HCT116 (cell line): Measurements from ENCODE around the gene DEFB129. TPM values are rescaled to one million over a fixed set of nuclear protein-coding genes. Genes with fewer than 3 reads are reported as not detected.
"Not testable (repeated sequence)": the region's sequence is repeated elsewhere in the genome, so short reads cannot be mapped to it uniquely, and the experiment has no call there.

ENCODE experiments used
- ATAC-seq: fragments of 200-7000 bp; cut with Tn5 transposase; 2 replicates; pipeline ENCODE4 v1.9.1; 2020; ENCODE audit warnings: mild to moderate bottlenecking, moderate library complexity
- BruUV-seq: library from RNA; stranded (reverse); fragments of 400-500 nt; replicated peaks from 2 replicates; lab custom pipeline; 2021; lab: Mats Ljungman, UMichigan
- CTCF ChIA-PET: fragments of 300-600 bp; sonication (Branson Sonifier 250); formaldehyde crosslinking; loops from one replicate; lab custom pipeline; 2021; ENCODE audit warnings: antibody characterized with exemption; lab: Charles Lee
- POLR2A ChIA-PET: fragments of 300-600, 350-600 bp; sonication (Branson Sonifier 250); formaldehyde crosslinking; loops from one replicate; lab custom pipeline; 2021; ENCODE audit warnings: antibody characterized with exemption; lab: Charles Lee
- RAD21 ChIA-PET, 2 experiments: fragments of 300-600 bp; sonication (Branson Sonifier 250); formaldehyde crosslinking; loops; one replicate each; lab custom pipeline; 2023; ENCODE audit warnings: low total read pairs in 2 of 2; ENCODE audit not compliant: uncharacterized antibody in 2 of 2, unreplicated experiment in 2 of 2, low non-redundant PET in 1 of 2; lab: Charles Lee
- DNase-seq: peaks from one replicate; pipeline ENCODE4 v3.0.0-alpha.2; 2010; ENCODE audit warnings: low read depth, low spot score
- H2AFZ ChIP-seq: fragments of 200-600 bp; shearing (Covaris generic), sonication (generic); 2 replicates; pipeline ENCODE4 v1.6.1; 2017; ENCODE audit warnings: low read depth, mixed run types, mixed read lengths, antibody characterized with exemption, low read length; ENCODE audit not compliant: poor library complexity, severe bottlenecking
- H3K27ac ChIP-seq: 2 replicates; pipeline ENCODE4 v1.5.1; 2012; ENCODE audit warnings: low read depth, low read length
- H3K27me3 ChIP-seq: fragments of 200-600 bp; sonication (generic); 2 replicates; pipeline ENCODE4 v1.6.1; 2016; ENCODE audit warnings: mixed run types, low read length, mixed read lengths; ENCODE audit not compliant: insufficient read depth
- H3K36me3 ChIP-seq, 2 experiments: fragments of 200-500 bp in 1 of 2; fragments of 200-600 bp in 1 of 2; sonication (Bioruptor generic) in 1 of 2; sonication (generic) in 1 of 2; 2 replicates each; pipeline versions ENCODE4 v1.5.1 to v1.6.1; 2014 to 2016; ENCODE audit warnings: low read length in 2 of 2, inconsistent platforms in 1 of 2, mixed read lengths in 1 of 2, mixed run types in 1 of 2; ENCODE audit not compliant: insufficient read depth in 2 of 2, control insufficient read depth in 1 of 2
- H3K4me1 ChIP-seq, 2 experiments: fragments of 200-600 bp in 1 of 2; sonication (generic) in 1 of 2; 2 replicates each; pipeline versions ENCODE4 v1.5.1 to v1.6.1; 2012 to 2017; ENCODE audit warnings: low read length in 2 of 2, inconsistent platforms in 1 of 2, mild to moderate bottlenecking in 1 of 2, mixed read lengths in 1 of 2, mixed run types in 1 of 2, moderate library complexity in 1 of 2; ENCODE audit not compliant: insufficient read depth in 2 of 2, control insufficient read depth in 1 of 2
- H3K4me2 ChIP-seq: fragments of 200-600 bp; sonication (generic); 2 replicates; pipeline ENCODE4 v1.6.1; 2017; ENCODE audit warnings: mixed run types, low read length, mixed read lengths
- H3K4me3 ChIP-seq, 2 experiments: fragments of 200-600 bp in 1 of 2; sonication (generic) in 1 of 2; replicated peaks in 1 of 2; 2 replicates each; pipeline ENCODE4 v1.5.1; 2011 to 2016; ENCODE audit warnings: low read length in 2 of 2, control low read depth in 1 of 2, low read depth in 1 of 2, mild to moderate bottlenecking in 1 of 2, mixed read lengths in 1 of 2, mixed run types in 1 of 2
- H3K79me2 ChIP-seq: fragments of 200-600 bp; sonication (generic); 2 replicates; pipeline ENCODE4 v1.6.1; 2017; ENCODE audit warnings: mild to moderate bottlenecking, mixed run types, low read length, moderate library complexity, mixed read lengths; ENCODE audit not compliant: insufficient read depth
- H3K9ac ChIP-seq: fragments of 200-600 bp; sonication (generic); 2 replicates; pipeline ENCODE4 v1.6.1; 2016; ENCODE audit warnings: low read length, mixed read lengths
- H3K9me2 ChIP-seq: fragments of 200-600 bp; sonication (generic), shearing (Covaris generic); 2 replicates; pipeline ENCODE4 v1.6.1; 2017; ENCODE audit warnings: mixed run types, mild to moderate bottlenecking, moderate library complexity; ENCODE audit not compliant: insufficient read depth
- H3K9me3 ChIP-seq, 2 experiments: fragments of 200-500 bp in 1 of 2; fragments of 200-600 bp in 1 of 2; sonication (Bioruptor generic) in 1 of 2; sonication (generic) in 1 of 2; 2 replicates each; pipeline ENCODE4 v1.6.1; 2014 to 2017; ENCODE audit warnings: low read length in 2 of 2, mixed read lengths in 2 of 2, inconsistent platforms in 1 of 2, low read depth in 1 of 2, mild to moderate bottlenecking in 1 of 2, mixed run types in 1 of 2, moderate library complexity in 1 of 2; ENCODE audit not compliant: control insufficient read depth in 1 of 2, insufficient read depth in 1 of 2
- H4K20me1 ChIP-seq: fragments of 200-600 bp; sonication (generic), shearing (Covaris generic); 2 replicates; pipeline ENCODE4 v1.6.1; 2017; ENCODE audit warnings: mixed run types, mild to moderate bottlenecking, moderate library complexity; ENCODE audit not compliant: insufficient read depth
- FOSL1 ChIP-seq: IDR thresholded peaks from 2 replicates; pipeline ENCODE4 v1.6.1; 2012; ENCODE audit warnings: low read depth
- YY1 ChIP-seq: IDR thresholded peaks from 2 replicates; pipeline ENCODE4 v1.6.1; 2011; ENCODE audit warnings: low read length, low read depth, moderate library complexity, mild to moderate bottlenecking; ENCODE audit not compliant: insufficient replicate concordance; ENCODE audit errors: extremely low read depth
- intact Hi-C: fragments of 100-400 bp; cut with micrococcal nuclease; formaldehyde crosslinking; loops from 2 replicates; pipeline ENCODE4 v1.10.0; 2022
- total RNA-seq: library from RNA; stranded (reverse); gene quantifications from one replicate; pipeline ENCODE4 v1.2.1, GENCODE V29; 2021; ENCODE audit not compliant: unreplicated experiment

The DEFB129 gene
- total RNA-seq, 1 experiment from 2014 or later = not detected

DNA sequence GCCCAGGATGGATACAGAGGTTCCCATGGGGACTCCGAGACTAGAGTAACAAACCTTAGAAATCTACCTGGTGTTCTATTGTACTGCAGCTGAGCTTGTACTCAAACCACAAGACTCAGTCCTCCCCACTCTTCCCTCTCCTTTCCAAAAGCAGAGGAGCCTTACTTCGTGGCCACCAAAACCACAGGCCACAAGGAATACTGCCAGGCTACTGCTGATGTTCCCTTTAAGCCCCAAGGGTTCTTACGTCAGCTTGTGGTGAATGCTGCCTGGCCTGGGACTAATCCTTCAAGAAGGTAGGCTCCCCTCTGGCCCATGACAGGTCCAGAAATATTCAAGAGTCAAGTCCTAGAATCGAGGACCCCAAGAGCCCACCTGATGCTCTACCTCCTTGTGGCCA, 27.1 kb upstream of the DEFB129 start:
- no TSS peak for BruUV-seq
- no peaks in the 10 kb centered on the region for H3K79me2 ChIP-seq
- H2AFZ ChIP-seq = no peak overlapping the region
- no peak for DNase-seq
- H3K4me3 ChIP-seq = no peak overlapping the region
- H3K27ac ChIP-seq = no peak overlapping the region
- no peaks in the 10 kb centered on the region for H3K9me2 ChIP-seq
- no peaks in the 10 kb centered on the region for H3K36me3 ChIP-seq
- intact Hi-C loops = no loop called here
- RAD21 ChIA-PET = no interaction called here
- no peaks in the 10 kb centered on the region for H3K4me1 ChIP-seq
- TF ChIP-seq YY1 (no peak), FOSL1 (no peak)
- TF ChIP-seq, all 23 proteins: peak for 0
- ATAC-seq = no peak
- Histone ChIP-seq H4K20me1 (no peaks in the 10 kb centered on the region), H3K4me2 (no peak overlapping the region), H3K27me3 (no peaks in the 10 kb centered on the region), H3K9ac (no peak overlapping the region), H3K9me3 (no peaks in the 10 kb centered on the region)
- ChIA-PET CTCF (no interaction called here), POLR2A (no interaction called here)

DNA sequence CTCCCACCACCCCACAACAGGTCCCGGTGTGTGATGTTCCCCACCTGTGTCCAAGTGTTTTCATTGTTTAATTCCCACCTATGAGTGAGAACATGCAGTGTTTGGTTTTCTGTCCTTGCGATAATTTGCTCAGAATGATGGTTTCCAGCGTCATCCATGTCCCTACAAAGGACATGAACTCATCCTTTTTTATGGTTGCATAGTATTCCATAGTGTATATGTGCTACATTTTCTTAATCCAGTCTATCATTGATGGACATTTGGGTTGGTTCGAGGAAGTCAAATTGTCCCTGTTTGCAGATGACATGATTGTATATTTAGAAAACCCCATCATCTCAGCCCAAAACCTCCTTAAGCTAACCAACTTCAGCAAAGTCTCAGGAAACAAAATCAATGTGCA, 23.4 kb upstream of the DEFB129 start:
- ATAC-seq, H3K4me2 ChIP-seq, H3K9me2 ChIP-seq, H3K4me3 ChIP-seq, H3K9me3 ChIP-seq, BruUV-seq, intact Hi-C loops, H3K4me1 ChIP-seq, H4K20me1 ChIP-seq, H2AFZ ChIP-seq, DNase-seq, H3K79me2 ChIP-seq, CTCF ChIA-PET, H3K27me3 ChIP-seq, RAD21 ChIA-PET, POLR2A ChIA-PET, H3K36me3 ChIP-seq, H3K9ac ChIP-seq, H3K27ac ChIP-seq: not testable (repeated sequence)
